LNCAP (cell line): ENCODE measurements around the gene COA1.

Experiments
- TF ChIP-seq, protein P1 (sequence below): fragments of 450-650 bp; IDR thresholded peaks from 2 replicates; pipeline ENCODE4 v1.5.1; 2017; ENCODE audit warnings: mild to moderate bottlenecking

The COA1 gene, protein sequence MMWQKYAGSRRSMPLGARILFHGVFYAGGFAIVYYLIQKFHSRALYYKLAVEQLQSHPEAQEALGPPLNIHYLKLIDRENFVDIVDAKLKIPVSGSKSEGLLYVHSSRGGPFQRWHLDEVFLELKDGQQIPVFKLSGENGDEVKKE

DNA sequence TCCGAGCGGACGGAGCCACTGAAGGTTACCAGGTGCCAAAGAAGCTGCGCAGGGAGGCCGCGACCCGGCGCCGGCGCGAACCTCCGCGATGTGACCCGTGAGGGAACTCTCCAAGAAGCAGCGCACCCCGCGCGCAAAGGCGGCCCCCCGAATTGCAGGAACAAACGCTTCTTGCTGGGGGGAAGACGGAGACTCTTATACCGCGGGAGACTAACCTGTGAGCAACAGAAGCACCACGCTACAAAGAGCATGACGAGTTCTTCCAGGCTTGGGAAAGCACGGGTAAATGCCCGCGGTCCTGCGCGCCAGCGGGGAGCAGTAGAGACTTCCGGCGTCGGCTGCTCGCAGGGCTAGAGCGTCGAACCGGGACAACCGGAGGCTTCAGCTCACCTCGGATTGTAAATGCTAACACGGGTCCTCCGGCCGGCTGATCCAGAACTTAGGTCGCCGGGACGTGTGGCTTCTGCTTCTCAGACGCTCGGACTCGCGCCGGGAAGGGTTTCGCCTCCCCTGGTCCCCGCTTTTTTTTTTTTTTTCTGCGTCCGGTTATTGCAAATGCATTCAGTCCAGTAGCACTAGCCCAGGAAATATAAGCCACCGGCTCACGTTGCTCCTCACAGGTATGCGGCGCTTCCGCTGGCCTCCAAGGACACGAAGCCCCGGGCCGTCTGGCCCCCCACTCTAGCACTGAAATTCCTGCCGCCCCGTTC, at the start of gene COA1:
Gene COA1, minus strand, starts transcription at position 310 of the 710 bp plus-strand sequence. CDS start 80,909 bp downstream, outside the sequence.
- TF ChIP-seq, protein P1, sequence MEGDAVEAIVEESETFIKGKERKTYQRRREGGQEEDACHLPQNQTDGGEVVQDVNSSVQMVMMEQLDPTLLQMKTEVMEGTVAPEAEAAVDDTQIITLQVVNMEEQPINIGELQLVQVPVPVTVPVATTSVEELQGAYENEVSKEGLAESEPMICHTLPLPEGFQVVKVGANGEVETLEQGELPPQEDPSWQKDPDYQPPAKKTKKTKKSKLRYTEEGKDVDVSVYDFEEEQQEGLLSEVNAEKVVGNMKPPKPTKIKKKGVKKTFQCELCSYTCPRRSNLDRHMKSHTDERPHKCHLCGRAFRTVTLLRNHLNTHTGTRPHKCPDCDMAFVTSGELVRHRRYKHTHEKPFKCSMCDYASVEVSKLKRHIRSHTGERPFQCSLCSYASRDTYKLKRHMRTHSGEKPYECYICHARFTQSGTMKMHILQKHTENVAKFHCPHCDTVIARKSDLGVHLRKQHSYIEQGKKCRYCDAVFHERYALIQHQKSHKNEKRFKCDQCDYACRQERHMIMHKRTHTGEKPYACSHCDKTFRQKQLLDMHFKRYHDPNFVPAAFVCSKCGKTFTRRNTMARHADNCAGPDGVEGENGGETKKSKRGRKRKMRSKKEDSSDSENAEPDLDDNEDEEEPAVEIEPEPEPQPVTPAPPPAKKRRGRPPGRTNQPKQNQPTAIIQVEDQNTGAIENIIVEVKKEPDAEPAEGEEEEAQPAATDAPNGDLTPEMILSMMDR, result no peak

DNA sequence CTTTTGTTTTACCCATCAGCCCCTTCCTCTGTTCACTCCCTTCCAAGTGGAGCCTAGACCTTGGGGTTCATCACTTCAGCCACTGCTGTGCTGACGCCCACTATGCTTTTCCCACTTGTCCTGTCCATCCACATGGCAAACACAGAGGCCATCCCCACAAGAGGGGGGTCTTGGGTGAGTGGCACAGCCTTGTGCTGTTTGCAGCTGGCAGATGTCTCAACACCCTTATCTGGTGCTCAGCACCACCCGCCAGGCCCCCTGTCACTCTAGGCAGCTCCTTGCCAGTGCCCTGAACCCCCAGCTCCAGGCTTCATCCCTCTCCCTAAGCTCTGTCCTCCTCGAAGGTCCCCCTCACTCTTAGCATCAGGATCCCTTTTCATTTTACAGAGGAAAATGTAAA, 42.2 kb upstream of the COA1 start:
- TF ChIP-seq, protein P1, result no peak

DNA sequence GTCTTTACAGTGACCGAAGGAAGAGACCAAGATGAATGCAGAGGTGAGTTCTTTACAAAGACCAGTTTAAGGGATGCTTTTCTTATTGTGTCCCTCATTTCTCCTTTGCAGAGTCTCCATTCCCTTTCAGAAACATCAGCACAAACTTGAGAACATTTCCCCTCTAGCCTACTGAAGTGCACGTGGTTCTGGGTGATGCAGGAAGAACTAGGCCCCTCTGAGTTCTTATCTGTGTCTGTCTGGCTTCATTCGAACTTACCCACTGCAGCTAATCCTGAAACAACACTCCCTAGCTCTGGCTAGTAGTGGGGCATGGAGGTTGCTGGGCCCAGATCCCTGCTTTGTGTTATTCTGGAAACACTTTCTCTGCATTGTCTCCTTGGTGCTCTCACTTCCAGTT, 41.8 kb upstream of the COA1 start:
- TF ChIP-seq, protein P1, result no peak

DNA sequence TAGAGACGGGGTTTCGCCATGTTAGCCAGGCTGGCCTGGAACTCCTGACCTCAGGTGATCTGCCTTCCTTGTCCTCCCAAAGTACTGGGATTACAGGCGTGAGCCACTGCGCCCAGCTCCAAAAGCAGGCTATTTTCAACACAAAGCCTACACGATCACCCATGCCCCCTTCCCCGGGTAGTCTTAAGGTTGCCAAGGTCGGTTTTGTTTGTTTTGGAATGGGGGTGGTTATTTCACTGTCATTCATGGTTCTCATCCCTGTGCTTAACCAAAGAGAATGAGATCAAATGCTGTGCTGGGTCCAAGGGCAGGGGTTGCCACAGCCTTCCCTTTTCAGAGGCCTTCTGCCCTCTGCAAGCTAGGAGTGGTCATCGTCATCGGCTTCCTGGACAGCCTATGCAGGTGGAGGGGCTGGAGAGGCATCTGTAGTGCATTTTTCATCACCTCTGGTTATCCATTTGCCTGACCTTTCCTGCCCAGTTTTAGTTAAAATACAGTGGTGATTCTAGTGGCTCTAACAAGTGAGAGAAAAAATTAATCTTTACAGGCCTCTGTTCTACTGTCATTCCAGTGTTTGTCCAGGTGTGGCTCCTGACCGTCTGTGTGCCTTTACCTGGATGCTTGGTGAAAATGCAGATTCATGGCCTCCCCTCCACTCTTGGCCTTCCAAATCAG, 40.6 kb upstream of the COA1 start:
- TF ChIP-seq, protein P1, result no peak

DNA sequence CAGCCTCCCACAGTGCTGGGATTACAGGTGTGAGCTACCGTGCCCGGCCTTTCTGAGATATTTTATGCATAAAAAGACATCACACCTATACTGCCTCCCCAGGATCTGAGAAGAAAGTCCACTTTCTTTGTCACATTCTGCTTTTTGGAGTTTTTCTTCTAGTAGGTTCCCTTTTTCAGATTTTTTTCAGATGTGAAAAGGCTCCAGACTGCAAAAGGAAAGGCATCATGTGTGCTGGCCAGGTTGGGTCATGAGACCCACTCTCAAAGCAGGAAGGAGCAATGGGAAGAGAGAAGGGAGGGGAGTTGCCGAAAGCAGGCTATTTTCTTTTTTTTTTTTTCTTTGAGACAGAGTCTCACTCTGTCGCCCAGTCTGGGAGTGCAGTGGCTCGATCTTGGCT, 40.0 kb upstream of the COA1 start:
- TF ChIP-seq, protein P1, result no peak

DNA sequence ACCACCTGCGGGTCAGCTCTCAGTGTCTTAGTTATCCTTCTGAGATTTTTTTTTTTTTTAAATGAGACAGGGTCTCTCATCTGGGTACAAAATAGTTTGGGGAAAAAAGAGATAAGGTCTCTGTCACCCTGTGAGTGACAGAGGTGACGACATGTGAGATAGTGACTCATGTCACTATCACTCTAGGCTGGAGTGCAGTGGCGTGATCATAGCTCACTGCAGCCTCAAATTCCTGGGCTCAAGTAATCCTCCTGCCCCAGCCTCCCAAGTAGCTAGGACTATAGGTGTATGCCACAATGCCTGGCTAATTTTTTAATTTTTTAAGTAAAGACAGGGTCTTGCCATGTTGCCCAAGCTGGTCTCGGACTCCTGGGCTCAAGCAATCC, 39.6 kb upstream of the COA1 start:
- TF ChIP-seq, protein P1, result no peak

DNA sequence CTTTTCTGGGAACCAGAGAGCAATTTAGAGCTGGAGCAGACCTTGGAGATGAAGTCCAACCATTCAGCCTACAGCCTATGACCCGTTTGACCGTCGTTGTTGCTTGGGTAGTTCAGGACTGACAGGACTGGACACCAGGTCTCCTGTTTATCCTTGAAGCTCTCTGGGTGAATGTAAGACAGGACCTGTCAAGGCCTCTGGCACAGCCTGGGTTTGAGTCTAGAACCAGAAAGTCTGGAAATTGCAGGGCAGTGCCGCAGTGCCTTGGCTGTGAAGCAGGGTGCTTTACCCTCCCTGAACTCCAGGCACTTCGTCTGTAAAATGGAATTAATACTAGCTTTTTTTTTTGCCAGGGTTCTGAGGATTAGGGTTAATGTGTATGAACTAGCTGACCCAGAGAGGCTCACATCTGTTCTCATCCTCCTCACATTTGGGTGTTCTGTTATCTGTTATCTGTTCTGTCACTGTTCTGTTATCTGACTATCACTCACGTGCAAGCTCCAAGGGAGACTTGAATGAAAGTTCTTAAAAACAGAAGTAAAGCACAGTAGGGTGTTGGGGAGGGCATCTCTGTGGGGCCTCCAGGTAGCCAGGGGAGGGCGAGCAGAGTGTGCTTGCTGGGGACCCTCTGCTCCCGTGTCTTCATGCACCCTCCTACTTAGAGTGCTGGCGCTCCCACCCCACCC, 39.0 kb upstream of the COA1 start:
- TF ChIP-seq, protein P1, result no peak
